Measurements from ENCODE around the gene IAH1. TPM values are rescaled to one million over a fixed set of nuclear protein-coding genes. Genes with fewer than 3 reads are reported as not detected.

IAH1 gene
- 70.4 and 78.9 TPM in 2 replicates for total RNA-seq

GRCh38 chr2:9474361-9475057 is at the start of gene IAH1:
TSS of gene IAH1 (plus strand) at chr2:9474551. CDS start at chr2:9474567, 16 bp downstream.

Other genes with a start within 250 kb of the IAH1 start
- gene ITGB1BP1, start 51.0 kb upstream of the IAH1 start, total RNA-seq: 19.2 and 22.2 TPM in 2 replicates
- 53.3 and 59.0 TPM in 2 replicates for gene CPSF3, start 50.9 kb upstream of the IAH1 start, total RNA-seq
- 48.6 and 113 TPM in 2 replicates for gene ADAM17, start 81.3 kb downstream of the IAH1 start, total RNA-seq
- 206 and 276 TPM in 2 replicates for gene YWHAQ, start 156.4 kb downstream of the IAH1 start, total RNA-seq